ENCODE data around the gene SCRN2. TPM values are rescaled to one million over a fixed set of nuclear protein-coding genes. Genes with fewer than 3 reads are reported as not detected.

SCRN2 gene
- total RNA-seq, 1 donor from 2014 or later, result 29.8 TPM

- Mint-ChIP-seq H3K9me3 (no peaks in the 10 kb centered on the region), H3K27ac (no peak overlapping the region), H3K36me3 (no peaks in the 10 kb centered on the region), H3K4me3 (no peak overlapping the region), H3K27me3 (ENCODE audit: insufficient read depth, low read depth) (peaks cover 39% of the 10 kb centered on the region), H3K4me1 (peaks cover 17% of the 10 kb centered on the region)
- TF ChIP-seq EZH2phosphoT487 (IDR thresholded peaks at IDR 0.05), result no peak
- TF ChIP-seq EZH2 (IDR thresholded peaks at IDR 0.05), result no peak
- TF ChIP-seq, protein P1, sequence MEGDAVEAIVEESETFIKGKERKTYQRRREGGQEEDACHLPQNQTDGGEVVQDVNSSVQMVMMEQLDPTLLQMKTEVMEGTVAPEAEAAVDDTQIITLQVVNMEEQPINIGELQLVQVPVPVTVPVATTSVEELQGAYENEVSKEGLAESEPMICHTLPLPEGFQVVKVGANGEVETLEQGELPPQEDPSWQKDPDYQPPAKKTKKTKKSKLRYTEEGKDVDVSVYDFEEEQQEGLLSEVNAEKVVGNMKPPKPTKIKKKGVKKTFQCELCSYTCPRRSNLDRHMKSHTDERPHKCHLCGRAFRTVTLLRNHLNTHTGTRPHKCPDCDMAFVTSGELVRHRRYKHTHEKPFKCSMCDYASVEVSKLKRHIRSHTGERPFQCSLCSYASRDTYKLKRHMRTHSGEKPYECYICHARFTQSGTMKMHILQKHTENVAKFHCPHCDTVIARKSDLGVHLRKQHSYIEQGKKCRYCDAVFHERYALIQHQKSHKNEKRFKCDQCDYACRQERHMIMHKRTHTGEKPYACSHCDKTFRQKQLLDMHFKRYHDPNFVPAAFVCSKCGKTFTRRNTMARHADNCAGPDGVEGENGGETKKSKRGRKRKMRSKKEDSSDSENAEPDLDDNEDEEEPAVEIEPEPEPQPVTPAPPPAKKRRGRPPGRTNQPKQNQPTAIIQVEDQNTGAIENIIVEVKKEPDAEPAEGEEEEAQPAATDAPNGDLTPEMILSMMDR (IDR thresholded peaks at IDR 0.05), result no peak
- H3K9ac ChIP-seq, result no peak overlapping the region
- no peaks in the 10 kb centered on the region for H3K79me2 ChIP-seq (ENCODE audit: low read depth)
- no peak overlapping the region for H3K27ac ChIP-seq
- peaks cover 34% of the 10 kb centered on the region for H3K4me1 ChIP-seq
- DNase-seq (ENCODE audit: low spot score), result no peak
- H2AFZ ChIP-seq (replicated peaks), result no peak overlapping the region
- H3K27me3 ChIP-seq, result peaks cover 41% of the 10 kb centered on the region
- no peaks in the 10 kb centered on the region for H3K36me3 ChIP-seq
- no peaks in the 10 kb centered on the region for H4K20me1 ChIP-seq (ENCODE audit: low read depth)
- no peak overlapping the region for H3K4me3 ChIP-seq
- no peaks in the 10 kb centered on the region for H3K9me3 ChIP-seq (ENCODE audit: low read depth)
- H3F3A ChIP-seq (ENCODE audit: low read depth), result peaks cover 13% of the 10 kb centered on the region
- H3K4me2 ChIP-seq, result no peak overlapping the region
These were observed 34.2 kb upstream of the SCRN2 start for GRCh38 chr17:47875011-47875985.

DNA sequence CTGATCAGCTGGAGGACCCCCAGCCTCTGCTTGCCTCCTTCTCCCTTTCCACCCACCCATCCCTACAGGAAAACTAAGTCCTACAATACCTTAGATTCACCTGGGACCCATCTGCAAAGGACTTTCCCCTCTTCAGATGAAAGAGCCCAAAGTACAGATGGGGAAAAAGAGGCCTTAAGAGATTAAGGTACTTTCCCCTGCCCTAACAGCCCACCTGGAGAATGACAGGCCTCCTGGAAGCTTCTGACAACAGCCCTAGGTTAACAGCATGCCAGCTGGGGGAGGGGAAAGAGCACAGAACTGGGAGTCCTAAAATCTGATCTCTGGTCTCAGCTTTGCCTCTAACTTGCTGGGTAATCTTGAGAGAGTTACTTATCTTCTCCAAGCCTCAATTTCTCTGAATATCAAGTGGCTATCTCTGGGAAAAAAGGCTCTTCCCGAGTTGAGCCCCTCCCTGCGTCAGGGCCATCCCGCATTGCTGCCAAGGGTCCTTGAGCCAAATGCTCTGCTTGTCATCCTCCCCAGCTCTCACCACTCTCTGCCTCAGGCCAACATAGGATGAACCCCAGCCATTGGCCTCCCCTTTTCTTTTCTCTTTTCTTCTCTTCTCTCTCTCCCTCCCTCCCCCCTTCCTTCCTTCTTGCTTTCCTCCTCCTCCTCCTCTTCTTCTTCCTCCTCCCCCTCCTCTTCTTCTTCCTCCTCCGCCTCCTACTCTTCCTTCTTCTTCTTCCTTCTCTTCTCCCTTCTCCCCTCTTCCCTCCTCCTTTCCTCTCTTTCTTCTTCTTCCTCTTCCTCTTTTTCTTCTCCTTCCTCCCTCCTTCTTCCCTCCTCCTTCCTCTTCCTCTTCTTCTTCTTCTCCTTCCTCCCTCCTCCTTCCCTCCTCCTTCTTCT is 32.4 kb upstream of the SCRN2 start:
- H3K9me3 ChIP-seq (ENCODE audit: low read depth), result no peaks in the 10 kb centered on the region
- no peaks in the 10 kb centered on the region for H3K36me3 Mint-ChIP-seq
- H3K4me1 ChIP-seq, result peaks cover 47% of the 10 kb centered on the region
- H3K27ac ChIP-seq, result no peak overlapping the region
- TF ChIP-seq EZH2 (IDR thresholded peaks at IDR 0.05), result no peak
- TF ChIP-seq, protein P1 (IDR thresholded peaks at IDR 0.05), result no peak
- TF ChIP-seq EZH2phosphoT487 (IDR thresholded peaks at IDR 0.05), result no peak
- no peak overlapping the region for H3K9ac ChIP-seq
- H3F3A ChIP-seq (ENCODE audit: low read depth), result peaks cover 19% of the 10 kb centered on the region
- no peaks in the 10 kb centered on the region for H4K20me1 ChIP-seq (ENCODE audit: low read depth)
- no peaks in the 10 kb centered on the region for H3K36me3 ChIP-seq
- peak overlapping the region; percentile 80 for H3K4me2 ChIP-seq
- H3K4me3 ChIP-seq, result no peak overlapping the region
- peaks cover 35% of the 10 kb centered on the region for H3K27me3 Mint-ChIP-seq (ENCODE audit: insufficient read depth, low read depth)
- H3K9me3 Mint-ChIP-seq, result no peaks in the 10 kb centered on the region
- peaks cover 50% of the 10 kb centered on the region for H3K27me3 ChIP-seq
- no peak for DNase-seq (ENCODE audit: low spot score)
- peak overlapping the region; percentile 21 for H3K4me3 Mint-ChIP-seq
- H3K27ac Mint-ChIP-seq, result no peak overlapping the region
- H3K4me1 Mint-ChIP-seq, result peaks cover 28% of the 10 kb centered on the region
- no peak overlapping the region for H2AFZ ChIP-seq (replicated peaks)
- H3K79me2 ChIP-seq (ENCODE audit: low read depth), result no peaks in the 10 kb centered on the region

- Histone ChIP-seq H4K20me1 (ENCODE audit: low read depth) (no peaks in the 10 kb centered on the region), H3F3A (ENCODE audit: low read depth) (peaks cover 19% of the 10 kb centered on the region), H3K27me3 (peaks cover 50% of the 10 kb centered on the region), H3K79me2 (ENCODE audit: low read depth) (no peaks in the 10 kb centered on the region), H3K36me3 (no peaks in the 10 kb centered on the region), H3K4me2 (peak overlapping the region; percentile 80), H3K4me1 (peaks cover 40% of the 10 kb centered on the region), H2AFZ (replicated peaks) (peak overlapping the region; percentile 85), H3K4me3 (peak overlapping the region; percentile 28), H3K9me3 (ENCODE audit: low read depth) (no peaks in the 10 kb centered on the region), H3K27ac (no peak overlapping the region), H3K9ac (no peak overlapping the region)
- Mint-ChIP-seq H3K27me3 (ENCODE audit: insufficient read depth, low read depth) (peaks cover 37% of the 10 kb centered on the region), H3K4me3 (no peak overlapping the region), H3K36me3 (no peaks in the 10 kb centered on the region), H3K9me3 (no peaks in the 10 kb centered on the region), H3K27ac (no peak overlapping the region), H3K4me1 (peaks cover 23% of the 10 kb centered on the region)
- no peak for TF ChIP-seq EZH2 (IDR thresholded peaks at IDR 0.05)
- no peak for TF ChIP-seq EZH2phosphoT487 (IDR thresholded peaks at IDR 0.05)
- TF ChIP-seq, protein P1 (IDR thresholded peaks at IDR 0.05), result no peak
- no peak for DNase-seq (ENCODE audit: low spot score)
These were observed 31.6 kb upstream of the SCRN2 start for GRCh38 chr17:47872651-47873161.
